Lower leg skin (tissue), 3 donors: ENCODE data around the gene TMEM245.

Experiments used
- CTCF ChIP-seq, 3 donors: fragments of 450-650 bp; IDR thresholded peaks; one replicate each; pipeline ENCODE4 v1.5.1; 2016; ENCODE audit warnings: antibody characterized with exemption in 3 of 3, mild to moderate bottlenecking in 3 of 3, moderate library complexity in 2 of 3
- POLR2A ChIP-seq, 2 donors: fragments of 450-650 bp; IDR thresholded peaks; one replicate each; pipeline ENCODE4 v1.6.1; 2016 to 2017; ENCODE audit warnings: antibody characterized with exemption in 2 of 2, mild to moderate bottlenecking in 1 of 2, moderate library complexity in 1 of 2

GRCh38 chr9:109121232-109121796 is 1.6 kb upstream of the TMEM245 start:
- TF ChIP-seq CTCF (IDR thresholded peaks at IDR 0.05) = no peak
- TF ChIP-seq POLR2A (IDR thresholded peaks at IDR 0.05) = no peak
